Naive thymus-derived CD4-positive, alpha-beta T cell (primary cell): ENCODE data around the gene CLVS2. TPM values are rescaled to one million over a fixed set of nuclear protein-coding genes. Genes with fewer than 3 reads are reported as not detected.

Experiments used
- ATAC-seq: fragments of 150-1000 bp; cut with Tn5 transposase; 2 replicates; pipeline ENCODE4 v1.10.0; 2021; ENCODE audit warnings: mild to moderate bottlenecking, moderate library complexity
- CTCF ChIA-PET: fragments of 350-600 bp; sonication (Branson Sonifier 250); formaldehyde crosslinking; loops from one replicate; lab custom pipeline; 2021; ENCODE audit warnings: antibody characterized with exemption; lab: Charles Lee
- POLR2A ChIA-PET: fragments of 350-600 bp; sonication (Branson Sonifier 250); formaldehyde crosslinking; loops from one replicate; lab custom pipeline; 2021; ENCODE audit warnings: antibody characterized with exemption, inconsistent platforms; lab: Charles Lee
- DNase-seq, 9 donors: peaks; one replicate each; pipeline versions ENCODE4 v3.0.0 to v3.0.0-alpha.2; 2020 to 2022; ENCODE audit warnings: mixed read lengths in 1 of 9
- H3K27ac ChIP-seq: one replicate; pipeline ENCODE4 v1.7.0; 2013; ENCODE audit warnings: mild to moderate bottlenecking, low read depth, low read length, moderate library complexity
- H3K27me3 ChIP-seq, 2 donors: one replicate each; pipeline ENCODE4 v1.7.0; 2013; ENCODE audit warnings: low read length in 2 of 2, mild to moderate bottlenecking in 2 of 2, moderate library complexity in 2 of 2; ENCODE audit not compliant: control insufficient read depth in 2 of 2, insufficient read depth in 2 of 2
- H3K36me3 ChIP-seq, 3 experiments: 1 replicate in 2 of 3; 2 replicates in 1 of 3; pipeline ENCODE4 v1.7.0; 2013; ENCODE audit warnings: low read length in 3 of 3, mild to moderate bottlenecking in 3 of 3, moderate library complexity in 1 of 3; ENCODE audit not compliant: insufficient read depth in 3 of 3, control insufficient read depth in 2 of 3
- H3K4me1 ChIP-seq, 2 donors: one replicate each; pipeline ENCODE4 v1.7.0; 2013; ENCODE audit warnings: low read length in 2 of 2, mild to moderate bottlenecking in 2 of 2, moderate library complexity in 1 of 2; ENCODE audit not compliant: control insufficient read depth in 2 of 2, insufficient read depth in 2 of 2
- H3K4me3 ChIP-seq: 2 replicates; pipeline ENCODE4 v1.7.0; 2013; ENCODE audit warnings: mild to moderate bottlenecking, low read length
- H3K9me3 ChIP-seq, 3 experiments: 1 replicate in 2 of 3; 2 replicates in 1 of 3; pipeline ENCODE4 v1.7.0; 2013; ENCODE audit warnings: low read length in 3 of 3; ENCODE audit not compliant: control insufficient read depth in 2 of 3
- H3K27ac Mint-ChIP-seq, 9 donors: one replicate each; pipeline ENCODE4 v1.8.0; 2020 to 2022; ENCODE audit warnings: mixed read lengths in 9 of 9, mild to moderate bottlenecking in 8 of 9, moderate library complexity in 5 of 9, inconsistent platforms in 2 of 9
- H3K27me3 Mint-ChIP-seq, 5 donors: one replicate each; pipeline ENCODE4 v1.8.0; 2021 to 2022; ENCODE audit warnings: mixed read lengths in 5 of 5, mild to moderate bottlenecking in 1 of 5
- H3K36me3 Mint-ChIP-seq, 5 donors: one replicate each; pipeline ENCODE4 v1.8.0; 2020 to 2022; ENCODE audit warnings: mixed read lengths in 5 of 5, mild to moderate bottlenecking in 3 of 5, inconsistent platforms in 1 of 5
- H3K4me1 Mint-ChIP-seq, 7 donors: one replicate each; pipeline ENCODE4 v1.8.0; 2020 to 2022; ENCODE audit warnings: mixed read lengths in 7 of 7, mild to moderate bottlenecking in 3 of 7, inconsistent platforms in 1 of 7
- H3K4me3 Mint-ChIP-seq, 10 donors: one replicate each; pipeline ENCODE4 v1.8.0; 2020 to 2022; ENCODE audit warnings: mild to moderate bottlenecking in 10 of 10, mixed read lengths in 10 of 10, moderate library complexity in 6 of 10, inconsistent platforms in 2 of 10
- H3K9me3 Mint-ChIP-seq, 11 donors: one replicate each; pipeline ENCODE4 v1.8.0; 2020 to 2022; ENCODE audit warnings: mixed read lengths in 11 of 11, mild to moderate bottlenecking in 4 of 11, inconsistent platforms in 1 of 11, moderate library complexity in 1 of 11
- intact Hi-C, 2 donors: fragments of 100-400 bp; cut with micrococcal nuclease; formaldehyde crosslinking; loops; one replicate each; pipeline ENCODE4 v1.15.1; 2023
- polyA plus RNA-seq, 2 donors: library from polyadenylated mRNA; unstranded; fragments of 300-500 nt; fragmentation: Illumina TruSeq; gene quantifications; one replicate each; pipeline ENCODE4 v1.2.3, GENCODE V29; 2021
- total RNA-seq, 6 experiments: library from RNA in 5 of 6; stranded (reverse) in 5 of 6; gene quantifications; 1 replicate in 5 of 6; 2 replicates in 1 of 6; pipeline ENCODE4 v1.2.3 and lab custom pipeline; 2021 to 2026

CLVS2 gene
- total and polyA plus RNA-seq, 7 experiments from 2014 or later: not detected

- ChIA-PET CTCF (no interaction called here), POLR2A (interaction anchor here (0.6 kb wide), 2 partner anchors 105 to 256 kb away, joined by 3 read pairs; no protein-coding TSS in a partner anchor)
- intact Hi-C loops: no loop called here
These were observed 21.2 kb downstream of the CLVS2 start for GRCh38 chr6:123017104-123017682.

GRCh38 chr6:123022975-123023374, 26.9 kb downstream of the CLVS2 start:
- no peak overlapping the region for H3K4me3 ChIP-seq
- ATAC-seq (no peak), DNase-seq (no peak)
- no peaks in the 10 kb centered on the region for H3K36me3 ChIP-seq
- Mint-ChIP-seq H3K4me3 (no peak overlapping the region), H3K9me3 (peaks cover 0 to 9% (median 2%) of the 10 kb centered on the region in 11 donors), H3K36me3 (peaks cover 0 to 5% (median 0%) of the 10 kb centered on the region in 5 donors), H3K27me3 (no peaks in the 10 kb centered on the region), H3K27ac (no peak overlapping the region), H3K4me1 (no peaks in the 10 kb centered on the region)
- H3K4me1 ChIP-seq: no peaks in the 10 kb centered on the region
- ChIA-PET CTCF (no interaction called here), POLR2A (no interaction called here)
- intact Hi-C loops: no loop called here
- no peaks in the 10 kb centered on the region for H3K9me3 ChIP-seq
- H3K27ac ChIP-seq: no peak overlapping the region
- no peaks in the 10 kb centered on the region for H3K27me3 ChIP-seq

More at GRCh38 chr6:123017104-123017682, 21.2 kb downstream of the CLVS2 start:
- no peaks in the 10 kb centered on the region for H3K4me1 Mint-ChIP-seq
- DNase-seq (no peak), ATAC-seq (no peak)
- Histone ChIP-seq H3K36me3 (no peaks in the 10 kb centered on the region), H3K4me3 (no peak overlapping the region), H3K27ac (no peak overlapping the region), H3K9me3 (no peaks in the 10 kb centered on the region), H3K27me3 (no peaks in the 10 kb centered on the region), H3K4me1 (no peaks in the 10 kb centered on the region)
- H3K9me3 Mint-ChIP-seq: peaks cover 0 to 9% (median 3%) of the 10 kb centered on the region in 11 donors
- H3K27ac Mint-ChIP-seq: no peak overlapping the region
- peaks cover 0 to 5% (median 0%) of the 10 kb centered on the region in 5 donors for H3K36me3 Mint-ChIP-seq
- no peak overlapping the region for H3K4me3 Mint-ChIP-seq
- no peaks in the 10 kb centered on the region for H3K27me3 Mint-ChIP-seq

GRCh38 chr6:123024976-123025375, 28.9 kb downstream of the CLVS2 start:
- DNase-seq (no peak), ATAC-seq (no peak)
- intact Hi-C loops: no loop called here
- ChIA-PET POLR2A (no interaction called here), CTCF (no interaction called here)
- Mint-ChIP-seq H3K36me3 (no peaks in the 10 kb centered on the region), H3K9me3 (peaks cover 0 to 4% (median 0%) of the 10 kb centered on the region in 11 donors), H3K4me1 (no peaks in the 10 kb centered on the region), H3K27me3 (no peaks in the 10 kb centered on the region), H3K4me3 (no peak overlapping the region), H3K27ac (no peak overlapping the region)
- H3K27me3 ChIP-seq: no peaks in the 10 kb centered on the region
- H3K36me3 ChIP-seq: no peaks in the 10 kb centered on the region
- H3K27ac ChIP-seq: no peak overlapping the region
- no peak overlapping the region for H3K4me3 ChIP-seq
- H3K4me1 ChIP-seq: no peaks in the 10 kb centered on the region
- H3K9me3 ChIP-seq: no peaks in the 10 kb centered on the region

- Mint-ChIP-seq H3K36me3 (no peaks in the 10 kb centered on the region), H3K4me1 (no peaks in the 10 kb centered on the region), H3K27ac (no peak overlapping the region), H3K27me3 (no peaks in the 10 kb centered on the region), H3K9me3 (peaks cover 0 to 5% (median 0%) of the 10 kb centered on the region in 11 donors), H3K4me3 (no peak overlapping the region)
- no peaks in the 10 kb centered on the region for H3K4me1 ChIP-seq
- ATAC-seq: no peak
- H3K27me3 ChIP-seq: no peaks in the 10 kb centered on the region
- CTCF ChIA-PET: no interaction called here
- H3K27ac ChIP-seq: no peak overlapping the region
- no peaks in the 10 kb centered on the region for H3K36me3 ChIP-seq
- intact Hi-C loops: no loop called here
- H3K4me3 ChIP-seq: no peak overlapping the region
- no peak for DNase-seq
- POLR2A ChIA-PET: no interaction called here
- H3K9me3 ChIP-seq: no peaks in the 10 kb centered on the region
These were observed 31.4 kb downstream of the CLVS2 start for GRCh38 chr6:123027408-123027807.

GRCh38 chr6:123028263-123028662, 32.2 kb downstream of the CLVS2 start:
- H3K4me3 ChIP-seq: no peak overlapping the region
- Mint-ChIP-seq H3K27me3 (no peaks in the 10 kb centered on the region), H3K4me3 (no peak overlapping the region), H3K9me3 (peaks cover 0 to 5% (median 0%) of the 10 kb centered on the region in 11 donors), H3K36me3 (no peaks in the 10 kb centered on the region), H3K4me1 (no peaks in the 10 kb centered on the region), H3K27ac (no peak overlapping the region)
- no peaks in the 10 kb centered on the region for H3K9me3 ChIP-seq
- H3K27me3 ChIP-seq: no peaks in the 10 kb centered on the region
- CTCF ChIA-PET: no interaction called here
- intact Hi-C loops: no loop called here
- DNase-seq (no peak), ATAC-seq (no peak)
- no peak overlapping the region for H3K27ac ChIP-seq
- POLR2A ChIA-PET: no interaction called here
- H3K36me3 ChIP-seq: no peaks in the 10 kb centered on the region
- no peaks in the 10 kb centered on the region for H3K4me1 ChIP-seq

- Histone ChIP-seq H3K9me3 (no peaks in the 10 kb centered on the region), H3K27ac (no peak overlapping the region), H3K4me3 (no peak overlapping the region), H3K4me1 (no peaks in the 10 kb centered on the region), H3K36me3 (no peaks in the 10 kb centered on the region), H3K27me3 (no peaks in the 10 kb centered on the region)
- ATAC-seq (no peak), DNase-seq (no peak)
- CTCF ChIA-PET: no interaction called here
- intact Hi-C loops: no loop called here
- H3K4me1 Mint-ChIP-seq: no peaks in the 10 kb centered on the region
- H3K27ac Mint-ChIP-seq: no peak overlapping the region
- no peaks in the 10 kb centered on the region for H3K36me3 Mint-ChIP-seq
- H3K27me3 Mint-ChIP-seq: no peaks in the 10 kb centered on the region
- POLR2A ChIA-PET: no interaction called here
- no peak overlapping the region for H3K4me3 Mint-ChIP-seq
- H3K9me3 Mint-ChIP-seq: peaks cover 0 to 5% (median 0%) of the 10 kb centered on the region in 11 donors
These were observed 34.2 kb downstream of the CLVS2 start for GRCh38 chr6:123030282-123030681.

- ChIA-PET POLR2A (no interaction called here), CTCF (no interaction called here)
- DNase-seq: no peak
These were observed 40.6 kb downstream of the CLVS2 start for GRCh38 chr6:123036648-123037047.

More at GRCh38 chr6:123036648-123037047, 40.6 kb downstream of the CLVS2 start:
- intact Hi-C loops: no loop called here
- no peak overlapping the region for H3K27ac Mint-ChIP-seq
- ATAC-seq: no peak
- Histone ChIP-seq H3K9me3 (no peaks in the 10 kb centered on the region), H3K4me3 (no peak overlapping the region), H3K27ac (no peak overlapping the region), H3K36me3 (no peaks in the 10 kb centered on the region), H3K27me3 (no peaks in the 10 kb centered on the region), H3K4me1 (no peaks in the 10 kb centered on the region)
- no peak overlapping the region for H3K4me3 Mint-ChIP-seq
- H3K27me3 Mint-ChIP-seq: no peaks in the 10 kb centered on the region
- no peaks in the 10 kb centered on the region for H3K36me3 Mint-ChIP-seq
- peaks cover 0 to 5% (median 0%) of the 10 kb centered on the region in 11 donors for H3K9me3 Mint-ChIP-seq
- H3K4me1 Mint-ChIP-seq: no peaks in the 10 kb centered on the region
